GM12892 (cell line): ENCODE data around the gene CRYBB1.

ENCODE experiments used
- POLR2A ChIP-seq: IDR thresholded peaks from 2 replicates; pipeline ENCODE4 v1.6.1; 2011; ENCODE audit warnings: low read depth, low read length, control low read depth
- POLR2AphosphoS5 ChIP-seq: IDR thresholded peaks from 2 replicates; pipeline ENCODE4 v1.6.1; 2011; ENCODE audit warnings: low read depth, low read length, control low read depth
- TAF1 ChIP-seq: IDR thresholded peaks from 2 replicates; pipeline ENCODE4 v1.6.1; 2011; ENCODE audit warnings: low read depth, mild to moderate bottlenecking, control low read depth, low read length, borderline replicate concordance

DNA sequence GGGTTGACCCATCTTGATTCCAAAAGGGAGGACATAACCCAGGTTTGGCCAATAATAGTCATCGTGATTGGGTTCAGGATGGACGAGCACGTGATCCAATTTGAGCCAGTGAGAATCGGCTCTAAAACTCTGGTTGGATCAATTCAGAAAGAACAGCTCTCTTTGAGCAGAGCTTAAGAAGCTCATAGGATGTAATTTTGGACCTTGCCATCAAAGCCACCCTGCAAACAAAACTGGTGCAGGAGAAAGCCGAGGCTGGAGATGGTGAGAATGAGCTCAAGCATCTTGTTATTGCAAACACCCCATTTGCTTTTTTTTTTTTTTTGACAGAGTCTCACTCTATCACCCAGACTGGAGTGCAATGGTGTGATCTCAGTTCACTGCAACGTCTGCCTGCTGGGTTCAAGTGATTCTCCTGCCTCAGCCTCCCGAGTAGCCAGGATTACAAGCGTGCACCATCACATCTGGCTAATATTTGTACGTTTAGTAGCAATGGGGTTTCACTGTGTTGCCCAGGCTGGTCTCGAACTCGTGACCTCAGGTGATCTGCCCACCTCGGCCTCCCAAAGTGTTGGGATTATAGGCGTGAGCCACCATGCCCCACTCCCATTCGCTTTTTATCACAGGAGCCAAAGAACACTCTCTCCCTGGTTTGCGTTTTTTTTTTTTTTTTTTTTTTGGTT lies 25.7 kb upstream of the CRYBB1 start:
- no peak for TF ChIP-seq POLR2A
- TF ChIP-seq POLR2AphosphoS5: no peak
- no peak for TF ChIP-seq TAF1
